GM03348 (cell line): ENCODE results near the gene TAF9.
"Not testable (repeated sequence)": the region's sequence is repeated elsewhere in the genome, so short reads cannot be mapped to it uniquely, and the experiment has no call there.

Experiments
- DNase-seq: peaks from one replicate; pipeline ENCODE4 v3.0.0; 2012; ENCODE audit warnings: low spot score

Gene TAF9

DNA sequence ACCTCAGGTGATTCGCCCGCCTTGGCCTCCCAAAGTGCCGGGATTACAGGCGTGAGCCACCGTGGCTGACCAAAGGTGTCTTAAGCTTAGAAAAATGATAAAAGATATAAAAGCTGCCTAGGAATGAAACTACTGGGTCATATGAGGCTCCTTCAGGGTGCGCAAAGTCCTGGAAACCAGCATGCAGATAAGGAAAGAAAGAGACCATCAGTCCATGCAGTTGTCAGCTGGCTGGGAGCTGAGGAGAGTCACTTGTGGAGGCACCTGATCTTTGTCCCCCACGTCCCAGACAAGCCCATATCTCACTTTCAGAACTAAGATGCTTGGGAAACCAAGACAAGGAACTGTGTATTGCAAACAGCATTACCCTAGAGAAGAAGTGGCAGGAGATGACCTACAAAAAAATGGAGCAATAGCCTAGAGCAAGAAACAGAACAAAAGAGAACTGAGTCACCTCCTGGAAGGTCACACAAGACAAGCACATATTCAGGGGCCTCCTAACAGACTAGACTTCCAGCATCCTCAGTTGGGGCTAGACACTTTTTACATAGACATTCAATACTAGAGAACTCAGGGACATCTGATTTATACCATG, 33.9 kb downstream of the TAF9 start:
- no peak for DNase-seq

GRCh38 chr5:69334793-69335268, 34.5 kb downstream of the TAF9 start:
- DNase-seq, result peak; percentile 89

DNA sequence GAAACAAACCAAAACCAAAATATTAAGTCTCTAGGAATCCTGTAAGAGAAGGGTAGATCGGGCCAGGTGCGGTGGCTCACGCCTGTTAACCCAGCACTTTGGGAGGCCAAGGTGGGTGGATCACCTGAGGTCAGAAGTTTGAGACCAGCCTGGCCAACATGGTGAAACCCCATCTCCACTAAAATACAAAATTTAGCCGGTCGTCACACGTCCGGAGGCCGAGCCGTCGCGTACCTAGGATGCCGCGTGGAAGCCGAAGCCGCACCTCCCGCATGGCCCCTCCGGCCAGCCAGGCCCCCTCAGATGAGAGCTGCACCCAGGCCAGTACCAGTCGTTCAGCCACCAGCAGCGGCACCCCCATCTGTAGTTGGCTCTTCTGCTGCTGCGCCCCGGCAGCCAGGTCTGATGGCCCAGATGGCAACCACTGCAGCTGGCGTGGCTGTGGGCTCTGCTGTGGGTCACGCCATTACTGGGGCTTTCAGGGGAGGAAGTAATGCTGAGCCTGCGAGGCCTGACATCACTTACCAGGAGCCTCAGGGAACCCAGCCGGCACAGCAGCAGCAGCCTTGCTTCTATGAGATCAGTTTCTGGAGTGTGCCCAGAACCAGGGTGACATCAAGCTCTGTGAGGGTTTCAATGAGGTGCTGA, 35.5 kb downstream of the TAF9 start:
- not testable (repeated sequence) for DNase-seq

DNA sequence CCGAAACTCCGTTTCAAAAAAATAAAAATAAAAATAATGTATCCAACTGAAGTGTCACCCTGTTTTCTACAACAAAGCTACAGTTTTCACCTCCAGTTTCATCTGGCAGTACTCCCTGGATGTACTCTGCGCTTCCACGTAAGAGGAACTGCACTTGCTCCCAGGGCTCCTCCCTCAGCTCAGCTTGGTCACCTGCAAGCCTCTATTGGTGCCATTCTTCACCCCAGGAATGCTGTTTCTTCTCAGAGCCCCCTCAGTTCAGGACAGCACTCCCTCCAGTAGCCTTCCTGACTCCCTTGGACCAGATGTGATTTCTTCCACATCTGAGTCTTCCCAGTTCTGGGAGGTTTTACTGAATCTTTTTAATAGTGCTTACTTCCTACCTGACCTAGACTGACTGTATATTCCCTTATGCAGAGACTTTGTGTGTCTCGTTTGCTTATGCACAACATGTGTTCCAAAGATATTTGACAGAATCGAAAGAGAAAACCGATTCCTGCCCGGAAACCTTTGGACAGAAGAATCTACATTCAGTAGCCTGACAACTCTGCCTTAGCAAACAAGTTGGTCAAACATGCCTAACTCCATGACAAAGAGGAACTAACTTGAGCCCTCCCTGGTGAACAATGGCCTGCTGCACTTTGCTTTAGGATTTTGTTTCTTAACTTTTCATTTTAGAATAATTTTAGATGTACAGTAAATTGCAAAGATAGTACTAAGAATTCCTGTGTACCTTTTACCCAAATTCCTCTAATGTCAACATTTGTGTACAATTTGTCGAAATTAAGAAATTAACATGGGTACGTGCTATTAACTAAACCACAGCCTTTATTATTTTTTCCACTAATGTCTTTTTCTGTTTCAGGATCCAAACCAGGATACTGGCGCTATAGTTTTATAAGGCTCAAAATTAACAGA, 37.5 kb downstream of the TAF9 start:
- DNase-seq, result no peak

- DNase-seq, result no peak
Observed at GRCh38 chr5:69329905-69330489, 39.3 kb downstream of the TAF9 start.

GRCh38 chr5:69326365-69326764, 43.0 kb downstream of the TAF9 start:
- no peak for DNase-seq

DNA sequence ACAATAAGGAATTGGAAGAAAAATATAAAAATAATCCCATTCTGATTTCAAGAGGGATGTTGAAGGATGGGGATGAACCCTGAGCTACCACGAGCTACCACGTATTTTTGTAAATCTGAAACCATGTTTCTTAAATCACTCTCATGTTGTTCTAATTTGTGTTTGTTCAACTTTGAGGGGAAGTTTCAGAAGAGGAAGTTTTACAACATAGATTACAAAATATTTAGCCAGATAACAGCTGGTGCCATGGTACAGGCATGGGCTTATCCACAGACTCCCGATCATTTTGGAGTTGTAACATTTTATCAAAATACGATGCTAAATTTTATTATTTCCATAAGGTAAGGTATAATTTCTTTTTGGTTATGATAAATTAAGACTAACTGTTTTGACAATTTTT, 51.9 kb downstream of the TAF9 start:
- DNase-seq, result no peak

DNA sequence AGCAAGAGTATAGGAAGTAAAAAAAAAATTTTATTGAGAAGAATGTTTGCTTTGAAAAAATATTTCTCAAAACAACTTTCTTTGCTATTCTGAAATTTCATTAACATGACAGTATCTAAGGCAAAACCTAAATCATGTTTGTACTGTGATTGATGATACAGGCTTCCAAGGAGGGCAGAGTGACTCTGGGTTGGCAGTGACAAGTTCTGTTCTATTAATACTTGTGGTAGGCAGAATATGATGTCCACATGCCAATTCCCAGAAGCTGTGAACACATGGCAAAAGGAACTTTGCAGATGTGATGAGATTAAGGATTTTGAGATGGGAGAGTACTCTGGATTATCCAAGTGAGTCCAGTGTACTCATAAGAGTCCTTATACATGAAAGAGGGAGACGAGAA, 53.3 kb downstream of the TAF9 start:
- no peak for DNase-seq
